GM21576 (cell line): Measurements from ENCODE around the gene COPS4.
"Not testable (repeated sequence)": the region's sequence is repeated elsewhere in the genome, so short reads cannot be mapped to it uniquely, and the experiment has no call there.

ENCODE experiments used
- ATAC-seq: cut with Tn5 transposase; IDR thresholded peaks from one replicate; pipeline ENCODE4 v1.9.1; 2021; ENCODE audit warnings: mild to moderate bottlenecking, moderate library complexity; ENCODE audit not compliant: unreplicated experiment

Gene COPS4

DNA sequence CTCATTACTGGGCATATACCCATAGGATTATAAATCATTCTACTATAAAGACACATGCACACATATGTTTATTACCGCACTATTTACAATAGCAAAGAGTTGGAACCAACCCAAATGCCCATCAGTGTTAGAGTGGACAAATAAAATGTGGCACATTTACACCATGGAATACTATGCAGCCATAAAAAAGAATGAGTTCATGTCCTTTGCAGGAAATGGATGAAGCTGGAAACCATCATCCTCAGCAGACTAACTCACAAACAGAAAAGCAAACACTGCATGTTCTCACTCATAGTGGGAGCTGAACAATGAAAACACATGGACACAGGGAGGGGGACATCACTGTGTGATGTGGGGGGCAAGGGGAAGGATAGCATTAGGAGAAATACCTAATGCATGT lies 11.4 kb upstream of the COPS4 start:
- not testable (repeated sequence) for ATAC-seq

DNA sequence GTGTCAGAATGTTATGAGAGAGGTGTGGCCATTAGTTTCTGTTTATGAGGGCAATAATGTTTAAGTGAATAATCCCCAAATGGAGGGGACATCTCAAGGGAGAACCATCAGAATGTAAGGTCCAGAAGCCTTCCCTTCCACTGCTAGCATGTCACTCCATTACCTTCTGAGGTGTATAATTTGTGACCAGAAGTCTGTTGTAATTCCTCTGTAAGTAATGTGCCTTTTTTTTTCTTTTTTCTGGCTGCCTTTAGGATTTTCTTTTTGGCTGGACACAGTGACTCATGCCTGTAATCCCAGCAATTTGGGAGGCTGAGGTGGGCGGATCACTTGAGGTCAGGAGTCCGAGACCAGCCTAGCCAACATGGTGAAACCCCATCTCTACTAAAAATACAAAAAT lies 10.8 kb upstream of the COPS4 start:
- no peak for ATAC-seq

DNA sequence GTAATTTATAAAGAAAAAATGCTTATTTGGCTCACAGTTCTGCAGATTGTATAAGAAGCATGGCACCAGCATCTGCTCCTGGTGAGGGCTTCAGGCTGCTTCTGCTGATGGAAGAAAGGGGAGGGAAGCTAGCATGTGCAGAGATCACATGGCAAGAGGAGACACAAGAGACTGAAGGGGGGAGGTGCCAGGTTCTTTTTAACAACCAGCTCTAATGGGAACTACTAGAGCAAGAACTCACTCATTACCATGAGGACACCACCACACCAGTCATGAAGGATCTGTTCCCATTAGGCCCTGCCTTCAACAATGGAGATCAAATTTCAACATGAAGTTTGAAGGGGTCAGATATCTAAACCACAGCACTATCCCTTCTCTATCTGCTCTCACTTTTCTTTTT lies 9.4 kb upstream of the COPS4 start:
- ATAC-seq = no peak

DNA sequence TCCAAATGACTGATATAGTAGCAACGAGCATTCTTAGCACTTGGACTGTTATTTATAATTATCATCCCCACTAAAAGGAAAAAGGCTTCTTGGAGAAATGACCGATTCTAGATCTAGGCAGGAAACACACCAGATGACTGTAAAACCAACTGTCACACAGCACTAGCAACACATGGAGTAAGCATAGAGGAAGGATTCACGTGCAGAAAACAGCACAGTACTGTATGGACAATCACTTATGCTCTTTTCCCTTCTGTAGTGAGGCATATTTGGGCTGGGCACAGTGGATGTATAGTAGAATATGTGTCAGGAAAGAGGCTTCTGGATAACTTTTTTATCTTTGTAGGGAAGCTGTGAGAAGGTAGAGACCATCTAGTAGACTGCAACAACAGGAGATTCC lies 6.0 kb upstream of the COPS4 start:
- ATAC-seq = no peak

DNA sequence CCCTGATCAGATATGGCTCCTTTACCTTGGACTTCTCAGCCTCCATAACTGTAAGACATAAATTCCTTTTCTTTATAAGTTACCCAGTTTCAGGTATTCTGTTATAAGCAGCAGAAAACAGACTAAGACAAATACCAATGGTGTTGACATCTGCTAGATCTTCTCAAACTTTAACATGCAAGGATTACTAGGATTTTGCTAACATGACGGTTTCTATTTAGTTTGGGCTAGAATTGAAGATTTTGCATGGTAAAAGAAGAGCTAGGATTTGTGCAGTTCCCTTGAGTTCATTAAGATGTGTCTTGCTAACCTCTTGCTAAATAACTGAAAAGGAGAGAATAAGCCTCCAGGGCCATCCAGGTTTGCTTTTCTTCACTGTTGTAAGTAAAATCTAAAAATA lies 5.3 kb upstream of the COPS4 start:
- no peak for ATAC-seq

DNA sequence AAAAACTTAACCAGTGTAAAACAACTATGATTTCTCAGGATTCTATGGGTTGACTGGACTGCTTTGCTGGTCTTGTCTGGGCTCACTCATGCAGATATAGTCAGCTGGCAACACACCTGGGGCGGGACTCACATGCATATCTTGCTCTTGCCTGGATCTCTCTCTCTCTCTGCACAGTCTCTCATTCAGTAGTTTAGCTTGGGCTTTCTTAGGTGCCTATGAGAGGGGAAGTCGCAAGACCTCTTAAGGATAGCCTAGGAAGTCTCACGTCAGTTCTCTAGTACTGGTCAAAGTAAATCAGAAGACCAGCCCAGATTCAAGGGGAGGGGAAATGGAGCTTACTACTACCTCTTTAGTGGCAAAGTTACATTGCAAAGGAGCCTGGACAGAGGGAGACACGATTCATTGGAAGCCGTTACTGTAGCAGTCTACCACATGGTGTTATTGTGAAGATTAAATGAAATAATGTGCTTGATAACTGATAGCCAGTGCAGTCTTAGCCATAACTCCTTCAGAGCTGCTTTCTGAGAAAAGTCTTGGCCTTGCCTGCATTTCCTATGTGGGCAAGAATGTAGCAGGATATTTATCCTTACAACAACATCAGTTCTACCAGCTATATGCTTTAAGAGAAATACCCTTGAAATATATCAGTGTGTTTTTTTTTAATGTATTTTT lies 2.1 kb downstream of the COPS4 start:
- ATAC-seq = no peak

DNA sequence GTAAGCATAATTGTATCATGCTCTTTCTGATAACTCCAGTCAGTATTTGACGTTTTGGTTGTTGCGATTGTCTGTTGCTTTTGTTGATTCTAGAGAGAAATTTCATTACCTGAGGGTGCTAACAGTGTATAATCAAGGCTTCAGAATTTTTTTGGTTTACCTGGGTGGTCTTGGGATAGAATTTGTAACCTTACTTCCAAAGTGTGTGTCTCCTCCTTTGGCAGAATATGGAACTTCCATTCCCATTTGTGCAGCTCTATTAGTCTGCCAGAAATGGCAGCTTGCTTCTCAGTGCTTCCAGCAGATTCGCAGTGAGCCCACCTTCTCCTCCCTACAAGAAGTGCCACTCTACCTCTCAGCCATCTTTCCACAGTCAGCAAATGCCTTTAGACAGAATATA lies 5.3 kb downstream of the COPS4 start:
- no peak for ATAC-seq

DNA sequence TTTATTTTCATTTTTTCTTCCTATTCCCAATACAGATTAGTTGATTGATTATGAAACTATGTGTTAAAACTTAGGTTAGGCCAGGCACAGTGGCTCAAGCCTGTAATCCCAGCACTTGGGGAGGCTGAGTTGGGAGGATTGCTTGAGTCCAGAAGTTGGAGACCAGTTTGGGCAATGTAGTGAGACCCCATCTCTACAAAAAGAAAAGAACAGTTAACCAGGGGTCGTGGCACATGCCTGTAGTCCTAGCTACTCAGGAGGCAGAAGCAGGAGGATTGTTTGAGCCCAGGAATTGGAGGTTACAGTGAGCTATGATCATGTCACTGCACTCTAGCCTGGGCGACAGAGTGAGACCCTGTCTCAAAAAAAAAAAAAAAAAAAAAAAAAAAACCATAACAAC lies 8.2 kb downstream of the COPS4 start:
- ATAC-seq = not testable (repeated sequence)

DNA sequence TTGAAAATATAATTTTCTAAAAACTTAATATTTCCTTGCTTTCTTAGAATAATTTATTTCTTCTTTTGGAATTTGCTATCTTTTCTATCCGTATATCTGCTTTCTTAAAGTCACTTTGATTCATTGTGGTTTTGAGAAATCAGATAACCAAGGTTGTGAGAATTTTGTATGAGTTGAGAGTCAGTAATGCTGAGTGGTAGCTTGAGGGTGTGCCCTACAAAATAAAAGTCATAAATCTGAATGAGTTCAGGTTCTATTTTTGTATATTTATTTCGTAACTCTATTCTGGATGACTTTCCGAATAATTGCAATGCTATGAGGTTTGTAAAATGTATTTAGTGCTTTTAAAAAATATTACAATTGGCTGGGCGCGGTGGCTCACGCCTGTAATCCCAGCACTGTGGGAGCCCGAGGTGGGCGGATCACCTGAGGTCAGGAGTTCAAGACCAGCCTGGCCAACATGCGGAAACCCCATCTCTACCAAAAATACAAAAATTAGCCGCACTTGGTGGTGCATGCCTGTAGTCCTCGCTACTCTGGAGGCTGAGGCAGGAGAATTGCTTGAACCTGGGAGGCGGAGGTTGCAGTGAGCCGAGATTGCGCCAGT lies 8.9 kb downstream of the COPS4 start:
- ATAC-seq = no peak

DNA sequence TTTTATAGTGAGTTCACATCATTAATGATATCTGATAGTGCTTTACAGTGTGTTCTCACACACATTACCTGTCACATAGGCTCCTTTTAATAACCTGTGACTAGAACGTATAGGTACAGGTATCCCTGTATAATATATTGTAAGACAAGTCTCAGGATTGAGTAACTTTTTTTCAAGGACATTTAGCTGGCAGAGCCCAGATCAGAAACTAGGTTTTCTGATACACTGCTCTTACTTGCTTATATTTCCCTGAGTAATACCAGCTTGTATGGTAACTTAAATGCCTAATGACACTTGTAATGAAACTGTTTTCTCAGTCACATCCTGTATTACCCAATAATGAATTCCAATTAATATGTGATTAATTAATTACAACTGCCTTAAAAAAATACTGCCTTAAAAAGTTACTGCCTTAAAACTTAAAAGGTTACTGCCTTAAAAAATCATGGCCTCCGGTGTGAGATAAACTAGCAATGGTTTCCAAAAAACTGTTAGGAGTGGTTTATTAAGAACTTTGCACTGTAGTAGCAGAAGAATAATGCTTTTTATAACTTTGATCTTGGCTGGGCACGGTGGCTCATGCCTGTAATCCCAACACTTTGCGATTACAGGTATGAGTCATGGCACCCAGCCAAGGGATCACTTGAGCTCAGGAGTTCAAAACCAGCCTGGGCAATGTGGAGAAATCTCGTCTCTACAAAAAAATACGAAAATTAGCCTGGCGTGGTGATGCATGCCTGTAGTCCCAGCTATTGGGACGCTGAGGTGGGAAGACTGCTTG lies 11.9 kb downstream of the COPS4 start:
- ATAC-seq = no peak

DNA sequence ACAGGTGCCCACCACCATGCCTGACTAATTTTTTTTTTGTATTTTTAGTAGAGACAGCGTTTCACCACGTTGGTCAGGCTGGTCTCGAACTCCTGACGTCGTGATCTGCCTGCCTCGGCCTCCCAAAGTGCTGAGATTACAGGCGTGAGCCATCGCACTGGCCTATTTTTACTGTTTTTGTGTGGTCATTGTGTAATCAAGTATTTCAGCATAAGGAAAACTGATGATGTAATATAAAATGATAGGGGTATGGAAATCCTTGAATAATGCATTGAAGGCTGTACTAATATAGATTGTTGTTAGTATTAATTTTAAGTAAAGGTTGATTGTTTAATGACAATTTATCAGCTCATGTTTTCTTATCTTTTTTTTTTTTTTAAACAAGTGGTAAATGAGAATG lies 13.8 kb downstream of the COPS4 start:
- ATAC-seq = not testable (repeated sequence)

DNA sequence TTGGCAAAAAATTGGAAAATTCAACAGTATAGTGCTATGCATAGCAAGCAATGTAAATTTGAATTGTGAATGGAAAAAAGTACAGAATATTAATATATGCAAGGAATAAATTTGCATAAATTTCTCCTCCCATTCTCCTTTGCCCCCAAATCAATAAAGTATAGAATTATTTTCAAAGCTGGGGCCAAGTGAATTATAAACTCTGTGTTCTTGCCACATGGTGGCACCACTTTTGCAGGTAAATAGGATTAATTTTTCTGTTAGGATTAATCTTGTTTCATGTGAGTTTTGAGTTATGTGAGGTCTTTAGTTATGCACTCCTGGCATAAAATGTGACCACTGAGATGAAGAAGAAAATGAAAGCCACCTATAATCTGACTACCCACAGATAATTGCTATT lies 19.9 kb downstream of the COPS4 start:
- no peak for ATAC-seq

DNA sequence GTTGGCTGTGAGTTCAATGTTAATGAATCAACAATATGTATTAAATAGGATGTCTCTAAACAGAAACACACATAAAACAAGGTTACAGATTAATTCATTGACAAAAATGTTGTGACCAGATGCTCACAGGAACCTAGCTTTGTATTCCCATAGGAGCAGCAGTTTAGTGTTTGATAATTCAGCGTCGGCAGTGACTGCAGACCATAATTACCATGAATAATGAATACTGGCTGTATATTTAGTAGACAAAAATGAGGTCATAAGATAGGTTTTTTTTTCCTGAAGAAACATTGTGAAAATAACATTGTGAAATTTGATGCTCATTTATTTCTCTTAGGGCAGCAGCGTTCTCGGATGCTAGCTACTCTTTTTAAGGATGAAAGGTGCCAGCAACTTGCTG lies 27.8 kb downstream of the COPS4 start:
- no peak for ATAC-seq

DNA sequence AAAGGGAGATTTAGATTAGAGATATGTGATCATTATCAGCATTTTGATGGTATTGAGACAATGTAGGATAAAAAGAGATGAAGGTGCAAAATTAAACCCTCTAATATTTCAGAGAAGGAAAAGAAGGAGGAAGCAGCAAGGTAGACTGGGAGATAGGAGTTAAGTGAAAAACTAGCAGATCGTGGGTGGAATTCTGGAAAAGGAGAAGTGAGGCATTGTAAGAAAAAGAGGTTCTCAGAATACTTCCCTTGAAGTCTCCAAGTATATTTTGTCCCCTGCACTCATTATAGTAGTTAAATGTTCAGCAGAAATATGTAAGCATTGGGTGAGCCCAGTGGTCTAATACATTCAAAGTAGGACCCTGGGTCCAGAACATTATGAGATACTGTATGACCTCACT lies 30.3 kb downstream of the COPS4 start:
- no peak for ATAC-seq

DNA sequence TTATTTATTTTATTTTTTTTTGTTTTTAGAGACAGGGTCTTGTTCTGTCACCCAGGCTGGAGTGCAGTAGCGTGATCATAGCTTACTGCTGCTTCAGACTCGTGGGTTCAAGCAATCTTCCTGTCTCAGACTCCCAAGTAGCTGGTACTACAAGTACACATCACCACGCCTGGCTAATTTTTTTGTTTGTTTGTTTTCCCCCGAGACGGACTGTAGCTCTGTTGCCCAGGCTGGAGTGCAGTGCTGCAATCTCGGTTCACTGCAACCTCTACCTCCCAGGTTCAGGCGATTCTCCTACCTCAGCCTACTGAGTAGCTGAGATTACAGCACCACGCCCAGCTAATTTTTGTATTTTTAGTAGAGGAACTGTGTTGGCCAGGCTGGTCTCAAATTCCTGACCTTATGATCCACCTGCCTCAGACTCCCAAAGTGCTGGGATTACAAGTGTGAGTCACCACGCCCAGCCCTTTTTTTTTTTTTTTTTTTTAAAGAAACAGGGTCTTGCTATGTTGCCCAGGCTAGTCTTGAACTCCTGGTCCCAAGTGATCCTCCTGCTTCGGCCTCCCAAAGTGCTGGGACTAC lies 32.2 kb downstream of the COPS4 start:
- no peak for ATAC-seq

DNA sequence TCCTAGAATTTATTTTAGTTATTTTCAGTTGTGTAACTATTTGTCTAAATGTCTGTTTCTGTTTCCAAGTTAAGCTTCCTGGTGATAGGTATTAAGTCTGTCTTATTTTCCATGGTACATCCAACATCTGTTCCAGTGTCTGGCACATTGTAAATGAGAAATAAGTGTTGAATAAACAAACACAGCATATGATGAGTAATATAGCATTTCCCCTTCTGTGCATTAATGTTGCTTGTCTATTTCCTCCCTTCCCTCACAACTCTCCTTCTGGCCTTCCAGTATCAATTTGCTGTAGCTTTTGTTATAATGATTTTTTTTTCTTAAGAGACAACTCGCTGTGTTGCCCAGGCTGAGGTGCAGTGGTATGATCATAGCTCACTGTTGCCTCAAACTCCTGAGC lies 36.1 kb downstream of the COPS4 start:
- no peak for ATAC-seq

DNA sequence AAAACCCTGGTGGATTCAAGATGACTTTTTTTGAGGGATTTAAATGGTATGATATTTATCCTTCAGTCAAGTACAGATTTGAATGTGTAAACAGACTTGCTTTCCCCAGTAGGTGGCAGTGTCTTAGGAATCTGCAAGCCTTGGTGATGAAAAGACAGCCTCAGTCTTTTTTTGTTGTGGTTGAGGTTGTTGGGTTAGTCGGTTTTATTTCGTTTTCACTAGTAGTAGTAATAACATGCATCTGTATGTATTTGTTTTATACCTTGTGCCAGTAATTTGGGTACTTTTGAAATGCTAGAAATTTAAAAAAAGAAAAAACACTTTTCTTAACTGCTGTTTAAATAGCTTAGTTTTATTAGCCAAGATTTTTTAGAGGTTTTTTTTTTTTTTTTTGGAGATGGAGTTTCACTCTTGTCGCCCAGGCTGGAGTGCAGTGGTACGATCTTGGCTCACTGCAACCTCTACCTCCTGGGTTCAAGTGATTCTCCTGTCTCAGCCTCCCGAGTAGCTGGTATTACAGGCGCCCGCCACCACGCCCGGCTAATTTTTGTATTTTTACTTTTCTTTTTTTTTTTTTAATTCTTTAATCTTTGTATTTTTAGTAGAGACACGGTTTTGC lies 39.2 kb downstream of the COPS4 start:
- ATAC-seq = peak; percentile 84

DNA sequence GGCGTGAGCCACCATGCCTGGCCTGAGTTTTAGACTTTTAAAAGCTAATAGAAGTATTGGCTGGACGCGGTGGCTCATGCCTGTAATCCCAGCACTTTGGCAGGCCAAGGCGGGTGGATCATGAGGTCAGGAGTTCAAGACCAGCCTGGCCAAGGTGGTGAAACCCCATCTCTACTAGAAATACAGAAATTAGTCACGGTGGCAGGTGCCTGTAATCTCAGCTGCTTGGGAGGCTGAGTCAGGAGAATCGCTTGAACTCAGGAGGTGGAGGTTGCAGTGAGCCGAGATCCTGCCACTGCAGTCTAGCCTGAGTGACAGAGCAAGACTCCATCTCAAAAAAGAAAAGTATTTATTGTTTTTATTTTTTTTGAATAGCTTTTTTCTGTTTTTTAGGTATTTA lies 39.8 kb downstream of the COPS4 start:
- not testable (repeated sequence) for ATAC-seq

DNA sequence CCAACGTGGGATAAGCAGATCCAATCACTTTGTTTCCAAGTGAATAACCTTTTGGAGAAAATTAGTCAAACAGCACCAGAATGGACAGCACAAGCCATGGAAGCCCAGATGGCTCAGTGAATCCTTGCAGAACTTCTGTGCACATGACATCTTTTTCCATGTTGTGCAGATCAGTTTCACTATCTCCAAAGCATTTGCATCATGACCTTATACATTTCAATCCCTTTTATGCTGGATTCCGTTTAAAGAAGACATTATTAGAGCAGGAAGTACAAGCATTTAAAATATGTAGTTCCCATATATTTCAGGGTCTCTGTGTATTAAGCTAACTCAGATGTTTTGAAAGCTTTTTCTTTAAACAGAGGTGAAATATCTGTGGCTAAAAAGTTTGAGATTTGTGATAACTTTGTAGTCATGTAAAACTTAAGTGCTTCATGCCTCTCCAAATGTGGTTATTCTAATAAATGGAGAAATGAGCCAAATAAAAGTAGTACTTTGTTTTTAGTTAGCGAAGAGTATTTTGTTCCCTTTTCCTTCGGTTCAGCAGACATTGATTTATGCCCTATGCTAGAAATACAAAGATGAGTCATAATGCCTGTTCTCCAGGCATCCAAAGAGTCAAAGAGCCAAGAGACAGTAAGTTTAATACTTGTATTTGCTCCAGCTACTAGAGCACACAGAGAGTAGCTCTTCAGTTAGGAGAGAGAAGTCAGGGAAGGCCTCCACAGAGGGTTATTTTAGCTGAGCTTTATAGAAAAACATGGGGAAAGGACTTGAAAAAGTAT lies 40.5 kb downstream of the COPS4 start:
- no peak for ATAC-seq

DNA sequence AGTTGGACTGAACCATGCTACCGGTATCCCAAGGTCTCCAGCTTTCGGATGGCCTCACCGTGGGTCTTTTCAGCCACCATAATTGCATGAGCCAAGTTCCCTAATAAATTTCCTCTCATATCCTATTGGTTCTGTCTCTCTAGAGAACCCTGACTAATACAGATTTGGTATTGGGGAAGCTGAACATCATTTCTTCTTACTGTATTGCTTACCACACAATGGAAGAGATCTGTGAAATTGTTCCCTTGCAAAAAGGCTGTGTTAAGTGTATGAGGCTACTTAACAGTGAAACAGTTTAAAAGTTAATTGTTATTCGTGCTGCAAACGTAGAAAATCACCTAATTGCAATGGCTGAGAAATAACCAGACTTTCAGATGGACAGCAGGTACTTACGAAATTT lies 45.6 kb downstream of the COPS4 start:
- no peak for ATAC-seq

DNA sequence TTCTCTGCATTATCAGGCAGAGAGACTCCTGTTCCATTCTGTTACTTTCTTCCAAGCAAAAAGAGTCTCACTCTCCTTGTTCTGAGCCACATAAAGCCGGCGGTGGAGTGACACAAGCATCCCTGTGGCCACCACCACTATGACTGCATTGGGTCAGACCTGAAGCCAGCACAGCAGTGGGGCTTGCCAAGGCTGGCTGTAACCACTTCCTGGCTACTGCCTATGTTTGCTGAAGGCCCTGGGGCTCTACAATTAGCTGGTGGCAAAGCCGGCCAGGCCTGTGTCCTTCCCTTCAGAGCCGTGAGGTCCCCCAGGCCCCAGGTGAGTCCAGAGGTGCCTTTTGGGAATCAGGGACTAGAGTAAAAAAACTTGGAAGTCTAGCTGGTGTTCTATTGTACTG lies 47.8 kb downstream of the COPS4 start:
- ATAC-seq = no peak
